IPS DF 4.7 (cell line): Measurements from ENCODE around the gene ZBTB7B.

Experiments used
- DNase-seq: peaks from one replicate; pipeline ENCODE4 v3.0.0-alpha.2; 2013; ENCODE audit warnings: low spot score; ENCODE audit errors: extremely low read depth

Gene ZBTB7B

GRCh38 chr1:155002464-155003226, at the start of gene ZBTB7B:
TSS of gene ZBTB7B (plus strand) at chr1:155002802. CDS start at chr1:155014661, 11,859 bp downstream.
- no peak for DNase-seq

GRCh38 chr1:154953611-154954038, 49.0 kb upstream of the ZBTB7B start:
- DNase-seq, result no peak

- no peak for DNase-seq
These were observed 48.1 kb upstream of the ZBTB7B start for GRCh38 chr1:154954541-154954940.

GRCh38 chr1:154955039-154955717, 47.4 kb upstream of the ZBTB7B start:
- DNase-seq, result no peak

GRCh38 chr1:154955718-154956543, 46.7 kb upstream of the ZBTB7B start, which contains the start of gene PBXIP1:
TSS of gene PBXIP1 (minus strand) at chr1:154956099. CDS start at chr1:154953721, 2,378 bp downstream.
- no peak for DNase-seq

GRCh38 chr1:154956544-154956941, 46.1 kb upstream of the ZBTB7B start:
- DNase-seq, result no peak

GRCh38 chr1:154957091-154957657, 45.4 kb upstream of the ZBTB7B start:
- DNase-seq, result no peak

- DNase-seq, result no peak
These were observed 44.6 kb upstream of the ZBTB7B start for GRCh38 chr1:154958036-154958435.

GRCh38 chr1:154958681-154959425, 43.7 kb upstream of the ZBTB7B start:
- DNase-seq, result no peak

GRCh38 chr1:154959426-154959780, 43.2 kb upstream of the ZBTB7B start:
- DNase-seq, result no peak

GRCh38 chr1:154960446-154961136, 42.0 kb upstream of the ZBTB7B start:
- DNase-seq, result no peak

- DNase-seq, result no peak
These were observed 41.1 kb upstream of the ZBTB7B start, which contains the start of gene PYGO2 for GRCh38 chr1:154961207-154962155. TSS of gene PYGO2 (minus strand) at chr1:154961782. CDS start at chr1:154961576, 206 bp downstream.

- no peak for DNase-seq
These were observed 40.3 kb upstream of the ZBTB7B start for GRCh38 chr1:154962156-154962749.

- DNase-seq, result no peak
These were observed 39.7 kb upstream of the ZBTB7B start for GRCh38 chr1:154962795-154963330.

GRCh38 chr1:154963643-154964042, 39.0 kb upstream of the ZBTB7B start:
- no peak for DNase-seq

- DNase-seq, result no peak
These were observed 38.2 kb upstream of the ZBTB7B start for GRCh38 chr1:154964359-154964758.

GRCh38 chr1:154966111-154966510, 36.5 kb upstream of the ZBTB7B start:
- DNase-seq, result no peak

- no peak for DNase-seq
These were observed 35.2 kb upstream of the ZBTB7B start for GRCh38 chr1:154967331-154967950.
